H9 (cell line): Measurements from ENCODE around the gene MPHOSPH10. TPM values are rescaled to one million over a fixed set of nuclear protein-coding genes. Genes with fewer than 3 reads are reported as not detected.

Experiments used
- DNase-seq: peaks from one replicate; pipeline ENCODE4 v3.0.0-alpha.2; 2017
- H2AFZ ChIP-seq: one replicate; pipeline ENCODE4 v1.6.1; 2013; ENCODE audit warnings: mild to moderate bottlenecking, low read length, control low read depth, moderate library complexity
- H2AK5ac ChIP-seq: 2 replicates; pipeline ENCODE4 v1.6.1; 2013; ENCODE audit warnings: low read length, control low read depth, mixed read lengths; ENCODE audit not compliant: insufficient read length
- H2BK120ac ChIP-seq: one replicate; pipeline ENCODE4 v1.6.1; 2013; ENCODE audit warnings: low read depth, mild to moderate bottlenecking, low read length, control low read depth, inconsistent platforms; ENCODE audit not compliant: poor library complexity, severe bottlenecking
- H2BK12ac ChIP-seq: 2 replicates; pipeline ENCODE4 v1.6.1; 2013; ENCODE audit warnings: low read length, control low read depth, mixed read lengths, low read depth; ENCODE audit not compliant: insufficient read length
- H2BK15ac ChIP-seq: 2 replicates; pipeline ENCODE4 v1.6.1; 2013; ENCODE audit warnings: low read depth, low read length, control low read depth
- H2BK20ac ChIP-seq: one replicate; pipeline ENCODE4 v1.6.1; 2013; ENCODE audit warnings: low read depth, mild to moderate bottlenecking, low read length, control low read depth, inconsistent platforms; ENCODE audit not compliant: poor library complexity, severe bottlenecking
- H2BK5ac ChIP-seq: 2 replicates; pipeline ENCODE4 v1.6.1; 2013; ENCODE audit warnings: low read length, control low read depth, mixed read lengths; ENCODE audit not compliant: insufficient read length
- H3K14ac ChIP-seq: 2 replicates; pipeline ENCODE4 v1.6.1; 2013; ENCODE audit warnings: low read length, control low read depth; ENCODE audit not compliant: insufficient read depth
- H3K18ac ChIP-seq: 2 replicates; pipeline ENCODE4 v1.6.1; 2013; ENCODE audit warnings: low read depth, mild to moderate bottlenecking, mixed read lengths, low read length, control low read depth; ENCODE audit not compliant: insufficient read length
- H3K23ac ChIP-seq: 2 replicates; pipeline ENCODE4 v1.6.1; 2013; ENCODE audit warnings: low read length, control low read depth, mixed read lengths, low read depth; ENCODE audit not compliant: insufficient read length
- H3K23me2 ChIP-seq: 2 replicates; pipeline ENCODE4 v1.6.1; 2013; ENCODE audit warnings: low read depth, mild to moderate bottlenecking, mixed read lengths, low read length, control low read depth; ENCODE audit not compliant: insufficient read length, poor library complexity, severe bottlenecking
- H3K27ac ChIP-seq: 2 replicates; pipeline ENCODE4 v1.5.1; 2013; ENCODE audit warnings: low read length, control low read depth, mixed read lengths, low read depth; ENCODE audit not compliant: insufficient read length
- H3K27me3 ChIP-seq: 2 replicates; pipeline ENCODE4 v1.6.1; 2013; ENCODE audit warnings: low read length, control low read depth, inconsistent platforms; ENCODE audit not compliant: insufficient read depth
- H3K4ac ChIP-seq: 2 replicates; pipeline ENCODE4 v1.6.1; 2013; ENCODE audit warnings: low read depth, mild to moderate bottlenecking, control low read depth, inconsistent platforms, low read length, moderate library complexity
- H3K4me1 ChIP-seq: 2 replicates; pipeline ENCODE4 v1.6.1; 2013; ENCODE audit warnings: low read length, control low read depth, inconsistent platforms; ENCODE audit not compliant: insufficient read depth
- H3K4me2 ChIP-seq: 2 replicates; pipeline ENCODE4 v1.6.1; 2013; ENCODE audit warnings: low read length, control low read depth, mixed read lengths; ENCODE audit not compliant: insufficient read length, insufficient read depth
- H3K56ac ChIP-seq: 2 replicates; pipeline ENCODE4 v1.6.1; 2013; ENCODE audit warnings: low read depth, mild to moderate bottlenecking, mixed read lengths, low read length, control low read depth; ENCODE audit not compliant: insufficient read length
- H3K79me1 ChIP-seq: 2 replicates; pipeline ENCODE4 v1.6.1; 2013; ENCODE audit warnings: low read depth, mild to moderate bottlenecking, moderate library complexity, low read length, control low read depth, inconsistent platforms; ENCODE audit not compliant: insufficient read depth, poor library complexity, severe bottlenecking
- H3K79me2 ChIP-seq: 2 replicates; pipeline ENCODE4 v1.6.1; 2013; ENCODE audit warnings: low read length, control low read depth, inconsistent platforms; ENCODE audit not compliant: insufficient read depth
- H3K9ac ChIP-seq: 2 replicates; pipeline ENCODE4 v1.6.1; 2013; ENCODE audit warnings: low read length, control low read depth, mixed read lengths; ENCODE audit not compliant: insufficient read length; ENCODE audit errors: extremely low read depth
- H3K9me3 ChIP-seq: one replicate; pipeline ENCODE4 v1.6.1; 2013; ENCODE audit warnings: low read depth, low read length, inconsistent platforms; ENCODE audit not compliant: control insufficient read depth
- H3T11ph ChIP-seq: one replicate; pipeline ENCODE4 v1.6.1; 2013; ENCODE audit warnings: mild to moderate bottlenecking, low read length, control low read depth, inconsistent platforms
- H4K20me1 ChIP-seq: one replicate; pipeline ENCODE4 v1.6.1; 2013; ENCODE audit not compliant: control insufficient read depth, insufficient read length, insufficient read depth
- H4K5ac ChIP-seq: 2 replicates; pipeline ENCODE4 v1.6.1; 2013; ENCODE audit warnings: low read depth, mild to moderate bottlenecking, mixed read lengths, low read length, control low read depth; ENCODE audit not compliant: insufficient read length
- H4K8ac ChIP-seq: replicated peaks from 2 replicates; pipeline ENCODE4 v1.6.1; 2013; ENCODE audit warnings: low read length, control low read depth, mixed read lengths, low read depth; ENCODE audit not compliant: insufficient read length
- H4K91ac ChIP-seq: 2 replicates; pipeline ENCODE4 v1.6.1; 2013; ENCODE audit warnings: low read depth, mild to moderate bottlenecking, moderate library complexity, mixed read lengths, low read length, control low read depth; ENCODE audit not compliant: insufficient read length
- H3K27ac Mint-ChIP-seq, 3 experiments: 2 replicates in 2 of 3; 3 replicates in 1 of 3; pipeline ENCODE4 v1.8.0; 2020 to 2021; ENCODE audit warnings: mixed read lengths in 3 of 3, mild to moderate bottlenecking in 1 of 3, moderate library complexity in 1 of 3
- H3K27me3 Mint-ChIP-seq: 2 replicates; pipeline ENCODE4 v1.8.0; 2021; ENCODE audit warnings: low read depth, mild to moderate bottlenecking, moderate library complexity, mixed read lengths
- H3K36me3 Mint-ChIP-seq, 3 experiments: 2 replicates in 2 of 3; 3 replicates in 1 of 3; pipeline ENCODE4 v1.8.0; 2020 to 2021; ENCODE audit warnings: low read depth in 3 of 3, mixed read lengths in 3 of 3; ENCODE audit not compliant: insufficient read depth in 1 of 3
- H3K4me1 Mint-ChIP-seq, 2 experiments: 2 replicates each; pipeline ENCODE4 v1.8.0; 2020; ENCODE audit warnings: mixed read lengths in 2 of 2
- H3K4me3 Mint-ChIP-seq, 2 experiments: 2 replicates in 1 of 2; 3 replicates in 1 of 2; pipeline ENCODE4 v1.8.0; 2020 to 2021; ENCODE audit warnings: mild to moderate bottlenecking in 2 of 2, mixed read lengths in 2 of 2, moderate library complexity in 1 of 2
- H3K9me3 Mint-ChIP-seq, 2 experiments: 2 replicates in 1 of 2; 3 replicates in 1 of 2; pipeline ENCODE4 v1.8.0; 2020; ENCODE audit warnings: mild to moderate bottlenecking in 2 of 2, mixed read lengths in 2 of 2, moderate library complexity in 1 of 2
- WGBS: extraction: QIAGEN DNeasy Blood & Tissue Kit; methylation state at CpG from one replicate; pipeline ENCODE4 v1.1.7; 2013; ENCODE audit warnings: missing lambda C conversion rate, low lambda C conversion rate, mixed read lengths; ENCODE audit not compliant: insufficient read length; ENCODE audit errors: extremely low coverage; 5-methylcytosine and 5-hydroxymethylcytosine counted together
- total RNA-seq: library from RNA; stranded (reverse); gene quantifications from 2 replicates; pipeline ENCODE4 v1.2.1, GENCODE V29; 2021
- TF ChIP-seq, protein P1 (sequence below): fragments of 200-600 bp; sonication (generic); conservative IDR thresholded peaks from 3 replicates; pipeline ENCODE4 v1.8.0; 2021; ENCODE audit warnings: antibody characterized with exemption, mild to moderate bottlenecking

MPHOSPH10 gene
- total RNA-seq, 1 experiment from 2014 or later: 42.1 TPM

GRCh38 chr2:71157124-71157793 lies 26.8 kb downstream of the MPHOSPH10 start:
- H3K4me3 Mint-ChIP-seq: no peak overlapping the region
- no peak overlapping the region for H3K4me2 ChIP-seq

More at GRCh38 chr2:71157124-71157793, 26.8 kb downstream of the MPHOSPH10 start:
- H3K79me1 ChIP-seq: no peaks in the 10 kb centered on the region
- H3K23ac ChIP-seq: no peak overlapping the region
- no peak overlapping the region for H4K8ac ChIP-seq
- H3K27me3 ChIP-seq: no peaks in the 10 kb centered on the region
- H2BK15ac ChIP-seq: no peak overlapping the region
- no peaks in the 10 kb centered on the region for H4K20me1 ChIP-seq
- no peak overlapping the region for H3K18ac ChIP-seq
- H3K14ac ChIP-seq: no peak overlapping the region
- no peak overlapping the region for H3K4ac ChIP-seq
- no peak overlapping the region for H2BK20ac ChIP-seq
- H3K9me3 ChIP-seq: no peaks in the 10 kb centered on the region
- H2BK5ac ChIP-seq: no peak overlapping the region
- H3K27me3 Mint-ChIP-seq: peaks cover 4% of the 10 kb centered on the region
- no peaks in the 10 kb centered on the region for H3K79me2 ChIP-seq
- no peak overlapping the region for H3K9ac ChIP-seq
- H4K91ac ChIP-seq: no peak overlapping the region
- H3K23me2 ChIP-seq: no peaks in the 10 kb centered on the region
- H4K5ac ChIP-seq: no peak overlapping the region
- H3K56ac ChIP-seq: no peak overlapping the region
- TF ChIP-seq, protein P1, sequence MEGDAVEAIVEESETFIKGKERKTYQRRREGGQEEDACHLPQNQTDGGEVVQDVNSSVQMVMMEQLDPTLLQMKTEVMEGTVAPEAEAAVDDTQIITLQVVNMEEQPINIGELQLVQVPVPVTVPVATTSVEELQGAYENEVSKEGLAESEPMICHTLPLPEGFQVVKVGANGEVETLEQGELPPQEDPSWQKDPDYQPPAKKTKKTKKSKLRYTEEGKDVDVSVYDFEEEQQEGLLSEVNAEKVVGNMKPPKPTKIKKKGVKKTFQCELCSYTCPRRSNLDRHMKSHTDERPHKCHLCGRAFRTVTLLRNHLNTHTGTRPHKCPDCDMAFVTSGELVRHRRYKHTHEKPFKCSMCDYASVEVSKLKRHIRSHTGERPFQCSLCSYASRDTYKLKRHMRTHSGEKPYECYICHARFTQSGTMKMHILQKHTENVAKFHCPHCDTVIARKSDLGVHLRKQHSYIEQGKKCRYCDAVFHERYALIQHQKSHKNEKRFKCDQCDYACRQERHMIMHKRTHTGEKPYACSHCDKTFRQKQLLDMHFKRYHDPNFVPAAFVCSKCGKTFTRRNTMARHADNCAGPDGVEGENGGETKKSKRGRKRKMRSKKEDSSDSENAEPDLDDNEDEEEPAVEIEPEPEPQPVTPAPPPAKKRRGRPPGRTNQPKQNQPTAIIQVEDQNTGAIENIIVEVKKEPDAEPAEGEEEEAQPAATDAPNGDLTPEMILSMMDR: peak; percentile 88
- no peak overlapping the region for H3K27ac Mint-ChIP-seq
- no peak overlapping the region for H3K27ac ChIP-seq
- H2BK12ac ChIP-seq: no peak overlapping the region
- H3K9me3 Mint-ChIP-seq: peaks cover 0 to 2% of the 10 kb centered on the region in 2 experiments; a peak in 1 of 5 replicates
- H3K4me1 ChIP-seq: no peaks in the 10 kb centered on the region; the same call in 1 of the 2 replicates
- WGBS: no CpG with 5 or more reads among the region's 16 CpGs
- DNase-seq: peak; percentile 82
- H2AFZ ChIP-seq: no peak overlapping the region
- no peaks in the 10 kb centered on the region for H3K36me3 Mint-ChIP-seq
- H3T11ph ChIP-seq: no peak overlapping the region
- no peak overlapping the region for H2BK120ac ChIP-seq
- peaks cover 12 to 19% of the 10 kb centered on the region in 2 experiments for H3K4me1 Mint-ChIP-seq
- no peak overlapping the region for H2AK5ac ChIP-seq
